GM19023 (cell line): ENCODE data around the gene KCNB1.

Experiments used
- ATAC-seq: cut with Tn5 transposase; IDR thresholded peaks from one replicate; pipeline ENCODE4 v1.9.1; 2021; ENCODE audit warnings: mild to moderate bottlenecking, moderate library complexity; ENCODE audit not compliant: unreplicated experiment

KCNB1 gene

DNA sequence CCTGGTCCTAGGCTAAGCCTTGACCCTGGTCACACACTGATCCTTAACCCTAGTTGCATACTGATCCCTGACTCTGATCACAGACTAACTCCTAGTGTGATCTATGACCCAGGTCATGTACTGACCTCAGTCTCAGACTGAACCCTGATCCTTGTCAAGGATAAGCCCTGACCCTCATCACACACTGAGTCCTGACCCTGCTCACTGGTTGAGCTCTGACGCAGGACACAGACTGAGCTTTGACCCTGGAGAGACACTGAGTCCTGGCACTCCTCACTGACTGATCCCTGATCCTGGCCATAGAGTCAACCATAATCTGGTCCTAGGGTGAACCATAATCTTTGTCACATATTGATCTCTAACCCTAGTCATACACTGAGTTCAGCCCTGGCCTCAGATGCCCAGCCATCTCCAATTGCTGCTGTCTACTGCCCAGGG lies 37.9 kb downstream of the KCNB1 start:
- no peak for ATAC-seq

DNA sequence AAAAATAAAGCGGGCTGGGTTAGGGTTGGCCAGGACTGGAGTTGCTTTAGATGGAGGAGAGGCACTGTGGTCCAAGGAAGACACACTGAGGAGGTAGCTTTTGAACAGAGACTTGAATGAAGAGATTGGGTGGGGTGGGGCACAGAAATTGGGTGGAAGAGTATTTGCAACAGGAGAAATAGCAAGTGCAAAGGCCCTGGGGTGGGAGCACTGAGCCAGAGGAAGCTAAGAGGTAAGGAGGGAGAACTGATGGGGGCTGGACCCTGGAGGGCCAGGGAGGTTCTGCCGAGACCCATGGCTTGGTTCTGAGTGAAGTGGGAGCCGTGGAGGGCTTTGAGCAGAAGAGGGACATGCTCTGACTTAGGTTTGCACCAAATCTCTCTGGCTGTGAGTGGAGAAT lies 45.4 kb downstream of the KCNB1 start:
- ATAC-seq = no peak

DNA sequence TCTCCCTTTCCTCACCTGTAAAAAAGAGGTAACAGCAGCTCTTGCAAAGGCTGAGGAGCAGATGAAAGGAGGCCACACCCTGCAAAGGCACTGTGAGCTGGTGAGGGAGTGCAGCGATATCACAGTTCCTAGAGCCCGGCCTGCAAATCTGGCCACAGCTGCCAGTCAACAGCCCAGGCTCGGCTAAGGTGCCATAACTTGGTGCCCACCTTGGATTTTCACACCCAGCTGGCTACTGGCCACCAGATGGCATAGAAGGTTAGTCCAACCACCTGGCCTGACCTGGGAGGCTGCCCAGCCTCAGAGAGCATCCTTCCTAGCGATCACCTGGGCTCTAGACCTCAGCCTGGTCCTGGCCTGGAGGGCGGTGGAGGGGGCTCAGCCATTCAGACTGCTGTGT lies 46.8 kb downstream of the KCNB1 start:
- ATAC-seq = no peak

DNA sequence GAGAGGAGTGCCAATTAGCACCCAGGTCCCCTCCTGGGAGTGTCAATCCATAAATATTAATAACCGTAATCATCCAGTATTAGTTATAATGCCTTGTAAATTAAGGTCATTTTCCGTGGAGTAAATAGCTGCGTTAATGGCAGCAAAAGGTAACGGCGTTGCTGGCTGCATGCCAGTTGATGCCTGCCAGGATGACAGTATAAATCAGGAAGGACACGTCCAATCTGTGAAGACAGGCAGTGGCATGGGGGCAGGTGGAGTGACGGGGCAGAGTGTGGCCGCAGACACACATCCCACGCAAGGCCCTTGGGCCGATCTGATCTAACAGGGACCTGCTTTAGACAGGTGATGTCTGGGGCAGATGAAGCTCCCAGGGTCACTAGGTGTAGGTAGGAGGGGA lies 49.1 kb downstream of the KCNB1 start:
- ATAC-seq = no peak

DNA sequence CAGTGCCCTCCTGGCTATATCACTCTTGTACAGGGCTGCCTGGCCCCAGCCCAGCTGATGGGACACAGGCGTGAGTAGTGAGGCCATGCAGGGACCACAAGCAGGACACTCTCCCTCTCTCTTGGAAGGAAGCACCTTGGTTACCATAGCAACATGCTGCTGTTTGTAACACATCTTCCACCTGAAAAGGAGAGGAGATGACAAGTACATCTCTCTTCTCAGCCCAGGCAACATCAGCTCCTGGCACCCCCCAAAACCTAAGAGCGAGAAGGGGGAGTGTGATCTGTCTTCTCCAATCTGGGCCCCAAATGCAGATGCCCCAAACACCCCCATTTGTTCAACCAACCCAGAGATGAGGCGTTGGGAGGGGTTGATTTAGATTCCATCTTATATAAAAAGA lies 49.9 kb downstream of the KCNB1 start:
- no peak for ATAC-seq

DNA sequence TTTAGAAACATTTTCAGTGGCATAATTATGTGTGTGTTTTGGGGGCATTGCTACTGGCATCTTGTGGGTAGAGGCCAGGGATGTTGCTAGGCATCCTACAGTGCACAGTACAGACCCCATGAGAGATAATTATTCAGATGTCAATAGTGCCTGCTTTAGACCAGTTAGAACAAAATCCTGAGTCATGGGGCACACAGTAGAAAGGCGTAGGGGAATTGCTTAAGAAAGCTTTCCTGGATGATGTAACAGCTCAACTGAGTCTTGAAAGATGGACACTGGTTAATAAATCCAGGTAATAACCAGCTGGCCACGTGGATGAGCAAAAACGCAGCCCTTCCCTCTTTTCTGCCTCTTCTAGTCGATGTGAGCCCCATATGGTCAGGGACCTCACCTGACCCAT lies 51.1 kb downstream of the KCNB1 start:
- no peak for ATAC-seq

DNA sequence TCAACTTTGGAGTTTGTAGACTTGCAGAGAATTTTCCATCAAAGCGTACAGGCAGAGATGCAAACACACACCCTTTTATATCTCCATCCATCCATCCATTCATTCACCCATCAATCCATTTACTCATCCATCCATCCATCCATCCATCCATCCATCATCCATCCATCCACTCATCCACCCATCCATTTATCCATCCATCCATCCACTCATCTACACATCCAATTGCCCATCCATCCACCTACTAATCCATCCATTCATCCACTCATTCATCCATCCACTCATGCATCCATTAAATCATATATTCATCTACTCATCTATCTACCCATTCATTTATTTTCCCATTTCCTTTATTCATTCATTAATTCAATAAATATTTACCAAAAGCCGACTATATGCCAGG lies 52.1 kb downstream of the KCNB1 start:
- ATAC-seq = no peak

DNA sequence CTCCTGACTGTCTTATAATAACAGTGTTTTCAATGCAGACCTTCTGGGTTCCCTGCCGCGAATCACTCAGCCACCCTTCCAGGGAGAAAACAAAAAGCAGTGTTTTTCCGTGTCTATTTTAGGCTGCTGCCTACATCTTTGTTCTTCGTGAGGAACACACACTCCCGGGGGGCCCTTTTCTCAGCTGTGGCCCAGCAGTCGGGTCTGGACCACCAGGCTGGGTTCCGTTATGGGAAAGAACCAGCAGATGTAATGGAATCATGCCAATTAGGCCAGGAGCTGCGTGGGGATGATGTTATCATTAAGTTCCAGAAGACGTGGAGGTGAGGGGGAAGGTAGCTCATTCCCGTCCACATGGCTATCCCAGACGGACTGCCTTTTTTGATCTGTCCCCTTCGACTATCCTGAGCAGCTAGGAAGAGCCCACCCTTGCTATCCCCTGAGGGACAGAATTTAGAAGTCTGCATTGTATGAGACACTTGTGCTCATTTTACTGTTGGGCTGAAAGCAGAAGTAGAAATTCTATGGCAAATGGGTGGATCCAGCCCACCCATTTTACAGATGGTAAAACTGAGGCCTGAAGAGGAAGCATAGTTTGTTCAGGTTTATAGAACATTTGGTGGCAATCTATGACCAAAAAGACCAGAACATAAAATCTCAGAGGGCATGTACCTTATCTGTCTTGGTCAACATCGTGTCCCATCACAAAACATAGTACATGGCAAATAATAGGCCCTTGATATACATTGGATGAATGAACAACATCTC lies 54.5 kb downstream of the KCNB1 start:
- ATAC-seq = no peak

DNA sequence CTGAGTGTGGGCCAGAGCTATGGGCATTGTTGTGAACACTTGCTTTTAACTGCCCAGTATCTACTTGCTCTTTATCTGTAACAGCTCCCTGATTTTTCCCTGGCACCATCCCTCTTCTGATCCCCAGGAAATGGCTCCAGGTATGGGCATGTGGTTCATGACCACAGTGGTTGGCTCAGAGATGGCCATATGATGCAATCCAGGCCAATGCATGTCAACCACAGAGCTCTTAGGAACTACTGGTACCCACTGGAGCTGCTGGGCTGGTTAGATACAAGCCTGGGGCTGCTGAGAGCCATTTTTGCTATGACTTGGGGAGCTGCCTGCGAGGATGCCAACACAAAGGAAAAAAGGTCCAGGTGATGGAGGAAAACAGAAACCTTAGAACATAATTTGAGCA lies 55.6 kb downstream of the KCNB1 start:
- ATAC-seq = no peak

DNA sequence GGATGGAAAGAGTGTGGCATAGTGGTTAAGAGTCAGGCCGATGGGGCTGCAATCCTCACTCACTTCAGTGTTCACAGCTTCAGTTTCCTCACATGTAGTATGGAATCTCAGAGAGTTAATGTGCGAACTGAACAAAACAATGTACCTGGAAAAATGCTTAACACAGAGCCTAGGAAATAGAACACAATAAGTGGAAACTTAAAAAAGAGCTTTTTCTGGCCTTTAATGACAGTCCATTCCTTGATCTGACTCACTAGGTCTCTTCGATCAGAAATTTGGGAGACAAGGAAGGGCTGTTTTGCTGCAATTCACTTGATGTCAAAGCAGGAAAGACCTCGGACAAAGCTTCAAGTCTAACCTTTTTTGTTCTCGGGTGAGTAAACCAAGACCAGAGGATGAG lies 56.1 kb downstream of the KCNB1 start:
- no peak for ATAC-seq

DNA sequence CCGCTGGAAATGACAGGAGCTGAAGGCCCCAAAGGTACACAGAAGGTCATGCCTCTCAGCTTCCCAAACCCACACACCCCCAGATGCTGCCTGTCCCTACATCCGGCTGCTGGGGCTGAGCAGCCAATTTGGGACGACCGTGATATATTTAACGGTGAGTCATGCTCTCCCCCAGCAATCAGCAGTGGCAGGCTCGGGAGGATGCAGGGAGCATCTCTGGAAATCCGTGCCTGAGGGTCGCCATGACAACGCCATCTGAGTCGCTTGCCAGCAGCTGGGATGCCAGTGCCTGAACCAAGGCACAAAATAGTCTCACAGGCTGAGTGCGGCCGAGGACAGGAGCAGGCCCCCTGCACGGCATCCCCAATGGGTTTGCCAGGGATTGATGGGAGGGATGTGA lies 57.9 kb downstream of the KCNB1 start:
- ATAC-seq = no peak

DNA sequence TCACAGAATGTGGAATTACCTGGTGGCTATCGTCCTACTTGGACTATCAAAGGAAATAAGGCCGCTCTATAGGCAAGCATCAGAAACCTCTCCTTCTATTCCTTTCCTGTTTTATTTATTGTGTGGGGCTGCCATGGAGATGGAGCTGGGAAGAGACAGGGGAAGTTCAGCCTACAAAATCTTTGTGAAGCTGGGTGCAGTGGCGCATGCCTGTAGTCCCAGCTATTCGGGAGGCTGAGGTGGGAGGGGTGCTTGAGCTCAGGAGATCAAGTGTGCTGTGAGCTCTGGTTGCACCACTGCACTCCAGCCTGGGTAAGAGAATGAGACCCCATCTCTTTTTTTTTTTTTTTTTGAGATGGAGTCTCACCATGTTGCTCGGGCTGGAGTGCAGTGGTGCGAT lies 60.3 kb downstream of the KCNB1 start:
- no peak for ATAC-seq

DNA sequence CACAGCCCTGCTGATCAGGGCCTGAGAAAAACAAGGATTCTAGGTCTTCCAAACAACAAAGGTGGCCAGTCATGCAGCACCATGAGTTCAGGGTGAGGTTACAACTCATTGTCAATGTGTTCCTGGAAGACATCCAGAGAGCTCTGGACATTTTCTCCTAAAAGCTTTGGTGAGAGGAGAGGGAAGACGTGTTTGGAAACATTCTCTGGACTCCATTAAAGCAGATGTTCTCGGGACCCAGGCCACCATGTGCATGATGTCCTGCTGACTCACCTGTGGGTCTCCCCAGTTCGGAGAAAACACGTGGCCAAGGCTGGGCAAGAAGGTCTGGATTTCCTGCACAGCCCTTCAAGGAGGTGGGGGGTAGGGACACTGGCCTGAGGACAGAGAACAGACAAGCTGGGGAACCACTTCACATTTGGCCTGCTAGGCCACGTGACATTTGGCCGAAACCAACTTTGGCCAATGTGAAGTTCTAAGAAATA lies 61.6 kb downstream of the KCNB1 start:
- no peak for ATAC-seq

DNA sequence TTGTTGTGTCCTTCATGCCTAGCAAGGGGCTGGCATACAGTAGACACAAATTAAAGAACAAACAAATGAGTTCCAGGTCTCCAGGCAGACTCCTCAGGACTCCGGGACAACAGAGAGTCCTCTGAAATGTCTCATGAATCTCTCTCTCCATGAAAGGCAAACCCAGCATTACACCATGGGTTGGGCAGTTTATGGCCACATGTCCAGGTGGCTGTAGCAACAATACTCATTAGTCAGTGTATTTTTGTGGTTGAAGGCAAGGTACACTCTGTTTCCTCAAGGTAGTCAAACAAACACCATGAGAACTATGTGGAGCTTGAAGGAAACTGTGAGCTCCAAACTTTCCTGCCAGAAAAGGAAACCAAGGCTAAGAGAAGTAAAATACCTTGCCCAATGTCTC lies 62.2 kb downstream of the KCNB1 start:
- ATAC-seq = no peak

DNA sequence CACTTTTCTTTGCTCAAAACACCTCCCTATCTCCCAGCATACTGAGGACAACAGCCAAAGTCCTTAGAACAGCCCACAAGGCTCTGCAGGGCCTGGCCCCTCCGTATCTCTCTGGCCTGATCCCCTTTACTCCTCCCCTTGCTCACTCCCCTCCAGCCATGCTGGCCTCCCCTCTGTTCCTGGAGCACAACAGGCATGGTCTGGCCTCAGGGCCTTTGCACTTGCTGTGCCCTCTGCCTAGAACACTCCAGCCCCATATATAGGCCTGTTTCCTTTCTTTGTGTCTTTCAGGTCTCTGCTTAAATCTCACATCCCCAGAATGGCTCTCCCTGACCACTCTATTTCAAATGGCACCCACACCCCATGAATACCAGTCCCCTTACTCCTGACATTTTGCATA lies 62.7 kb downstream of the KCNB1 start:
- no peak for ATAC-seq

DNA sequence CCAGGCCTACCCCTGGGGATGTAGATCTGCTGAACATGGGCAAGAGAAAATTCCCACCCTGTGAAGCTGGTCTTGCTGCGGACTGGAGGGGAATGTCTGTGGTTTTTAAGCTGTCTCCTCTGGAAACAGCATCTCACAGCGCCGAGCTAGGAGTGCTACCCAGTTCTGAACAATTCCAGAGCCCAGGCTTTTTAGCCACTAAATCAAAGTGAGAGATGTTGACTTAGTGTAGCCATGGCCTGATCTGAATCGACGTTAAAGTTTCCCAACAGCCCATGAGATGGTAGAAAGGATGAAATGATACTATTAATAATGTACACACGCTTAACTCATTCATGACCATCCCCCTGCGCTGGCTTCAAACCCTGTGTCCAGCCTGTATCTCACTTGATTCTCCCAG lies 63.7 kb downstream of the KCNB1 start:
- no peak for ATAC-seq

DNA sequence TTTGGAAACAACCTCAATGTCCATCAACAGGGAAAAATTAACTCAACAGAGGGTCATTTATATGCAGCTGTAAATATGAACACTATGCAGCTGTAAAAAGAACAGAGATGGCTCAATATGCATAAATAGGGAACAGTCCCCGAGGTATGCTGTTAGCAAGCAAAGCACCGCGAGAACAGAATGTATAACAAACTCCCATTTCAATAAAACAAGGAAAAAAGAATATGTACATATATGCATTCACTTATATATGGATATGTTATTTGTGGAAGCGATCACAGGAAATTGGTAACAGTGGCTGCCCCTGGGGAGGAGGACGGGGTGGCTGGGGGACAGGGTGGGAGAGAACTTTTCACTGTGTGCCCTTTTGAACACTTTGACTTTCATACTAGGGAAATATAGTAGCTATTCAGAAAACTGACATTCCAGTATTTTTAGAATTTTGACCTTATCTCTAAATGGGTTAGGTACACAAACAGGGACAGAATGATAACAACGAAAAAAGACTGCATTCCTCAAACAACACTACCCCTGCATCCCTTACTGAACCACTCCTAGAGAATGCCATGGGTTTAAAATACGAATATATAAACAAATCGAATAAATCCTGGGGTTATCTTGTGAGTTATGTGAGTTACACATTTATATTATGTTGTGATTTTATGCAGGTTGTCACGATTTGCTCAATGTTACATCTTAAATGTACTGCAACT lies 64.5 kb downstream of the KCNB1 start:
- no peak for ATAC-seq

DNA sequence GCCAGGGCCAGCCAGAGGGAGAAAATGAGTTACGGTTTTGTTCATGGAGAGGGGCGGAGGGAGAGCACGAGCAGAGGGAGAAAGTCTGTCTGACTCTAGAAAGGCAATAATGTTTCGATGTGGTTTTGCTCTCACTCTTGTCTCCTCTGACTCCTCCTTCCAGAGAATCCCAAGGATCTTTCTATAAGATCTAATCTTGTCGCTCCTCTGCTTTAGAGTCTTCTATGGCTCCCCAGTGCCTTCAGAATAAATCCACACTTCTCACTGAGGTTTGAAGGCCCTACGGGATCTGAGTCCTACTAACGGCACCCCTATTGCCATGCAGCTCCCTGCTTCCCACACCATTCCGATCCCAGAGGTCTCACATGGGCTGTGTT lies 66.8 kb downstream of the KCNB1 start:
- no peak for ATAC-seq

DNA sequence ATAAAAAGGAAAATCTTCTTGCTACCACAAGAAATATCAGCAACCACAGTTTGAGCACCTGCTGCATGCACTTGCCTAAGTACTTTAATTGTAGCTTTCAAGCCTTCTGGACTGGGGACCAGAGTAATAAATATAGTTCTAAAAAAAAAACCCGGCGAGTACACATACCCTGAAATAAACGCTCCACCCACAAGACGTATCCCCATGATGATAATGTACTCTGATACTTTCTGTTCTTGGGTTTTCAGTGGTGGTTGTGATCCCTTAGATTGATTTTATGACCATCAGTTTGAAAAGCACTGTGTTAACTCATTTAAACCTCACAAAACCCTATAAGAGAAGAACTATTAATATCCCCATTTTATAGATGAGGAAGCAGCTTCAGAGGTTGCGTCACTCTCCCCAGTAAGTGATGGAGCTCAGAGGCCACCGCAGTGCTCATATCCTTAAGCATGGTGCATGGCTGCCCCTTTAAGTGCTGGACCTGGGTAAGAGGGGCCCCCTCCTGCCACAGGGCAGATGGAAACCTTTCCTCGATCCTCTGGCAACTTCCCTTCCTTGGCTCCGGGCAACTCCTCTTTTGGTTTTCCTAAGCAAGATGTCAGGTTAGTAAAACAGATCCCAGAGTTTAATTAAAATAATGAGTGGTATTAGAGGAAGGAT lies 67.3 kb downstream of the KCNB1 start:
- ATAC-seq = no peak

DNA sequence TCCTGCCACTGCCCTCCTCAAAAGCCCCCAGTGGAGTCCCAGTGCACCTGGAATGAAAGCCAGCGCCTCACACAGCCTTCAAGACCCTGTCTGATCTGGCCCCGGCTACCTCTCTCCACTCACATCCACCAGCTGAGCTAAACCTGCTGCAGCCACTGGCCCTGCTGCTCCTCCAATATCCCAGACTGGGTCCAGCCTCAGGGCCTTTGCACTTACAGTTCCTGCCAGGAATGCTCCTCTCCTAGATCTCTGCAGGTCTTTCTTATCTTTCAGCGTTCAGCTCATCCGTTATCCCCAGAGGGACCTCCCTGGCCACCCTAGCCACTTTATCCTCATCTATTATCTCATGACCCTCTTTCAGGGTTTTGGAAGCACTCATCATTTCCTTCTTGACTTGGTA lies 68.8 kb downstream of the KCNB1 start:
- no peak for ATAC-seq

DNA sequence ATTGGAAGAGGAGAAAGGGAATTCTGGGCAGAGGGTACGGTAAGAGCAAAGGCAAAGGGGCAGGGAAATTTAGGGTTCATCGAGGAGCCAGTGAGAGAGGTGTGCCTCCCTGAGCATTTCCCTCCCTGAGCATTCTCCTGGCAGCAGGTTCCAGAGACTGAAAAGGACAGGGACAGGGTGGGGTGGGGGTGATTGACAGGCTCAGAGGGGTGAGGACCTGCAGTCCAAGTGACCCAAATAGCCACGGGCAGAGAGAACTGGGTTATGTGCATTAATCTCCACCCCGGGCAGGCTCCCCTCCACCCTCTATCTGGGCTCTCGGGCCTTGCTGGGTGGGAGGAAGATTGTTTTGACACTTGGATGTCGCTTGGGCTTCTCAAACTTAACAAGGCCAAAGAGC lies 69.5 kb downstream of the KCNB1 start:
- ATAC-seq = no peak

DNA sequence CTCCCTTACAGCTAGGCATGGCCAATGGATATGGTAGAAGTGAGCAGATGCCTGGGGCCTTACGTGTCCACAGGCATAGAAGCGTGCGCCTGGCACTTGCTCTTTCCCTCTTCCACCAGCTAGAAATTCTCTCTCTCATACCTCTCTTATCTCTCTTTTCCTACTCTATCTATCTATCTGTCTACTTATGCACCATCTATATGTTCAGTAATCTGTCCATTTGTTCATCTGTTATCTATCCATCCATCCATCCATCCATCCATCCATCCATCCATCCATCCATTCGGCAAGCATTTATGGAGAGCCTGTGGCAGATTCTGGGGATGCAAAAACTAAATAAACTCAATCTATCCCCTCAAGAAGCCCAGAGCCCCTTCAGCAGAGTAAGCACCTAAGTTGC lies 70.2 kb downstream of the KCNB1 start:
- no peak for ATAC-seq
